H1 (cell line): ENCODE measurements around the gene OR4P4. TPM values are rescaled to one million over a fixed set of nuclear protein-coding genes. Genes with fewer than 3 reads are reported as not detected.

Experiments used
- CTCF ChIA-PET: fragments of 300-600 bp; sonication (Branson Sonifier 250); formaldehyde crosslinking; loops from one replicate; lab custom pipeline; 2021; ENCODE audit not compliant: partially characterized antibody; lab: Charles Lee
- POLR2A ChIA-PET: fragments of 300-600 bp; sonication (Branson Sonifier 250); formaldehyde crosslinking; loops from one replicate; lab custom pipeline; 2021; ENCODE audit warnings: inconsistent platforms; ENCODE audit not compliant: partially characterized antibody; lab: Charles Lee
- DNase-seq, 2 experiments: peaks; one replicate each; pipeline versions ENCODE4 v3.0.0 to v3.0.0-alpha.2; 2010 to 2022; ENCODE audit warnings: low spot score in 2 of 2, low read depth in 1 of 2, mixed read lengths in 1 of 2
- FAIRE-seq: peaks from 2 replicates; lab custom pipeline; 2011; peaks lifted over from hg19 to GRCh38; lab: Jason Lieb, UNC
- H2AFZ ChIP-seq: 2 replicates; pipeline ENCODE4 v1.8.1; 2012; ENCODE audit warnings: low read length, inconsistent platforms
- H2AK5ac ChIP-seq: 2 replicates; pipeline ENCODE4 v1.6.1; 2013; ENCODE audit warnings: low read depth, low read length
- H2BK120ac ChIP-seq: replicated peaks from 2 replicates; pipeline ENCODE3; 2013; ENCODE audit warnings: low read depth, low read length, inconsistent platforms
- H2BK12ac ChIP-seq: 2 replicates; pipeline ENCODE4 v1.6.1; 2013; ENCODE audit warnings: low read depth, low read length
- H2BK15ac ChIP-seq: 2 replicates; pipeline ENCODE4 v1.6.1; 2013; ENCODE audit warnings: low read length
- H2BK20ac ChIP-seq: 2 replicates; pipeline ENCODE4 v1.6.1; 2013; ENCODE audit warnings: low read length
- H2BK5ac ChIP-seq: 2 replicates; pipeline ENCODE4 v1.6.1; 2013; ENCODE audit warnings: low read depth, low read length
- H3K14ac ChIP-seq: 2 replicates; pipeline ENCODE4 v1.6.1; 2013; ENCODE audit warnings: inconsistent platforms; ENCODE audit not compliant: insufficient read length
- H3K18ac ChIP-seq: 2 replicates; pipeline ENCODE4 v1.6.1; 2013; ENCODE audit warnings: low read length; ENCODE audit errors: extremely low read depth
- H3K23ac ChIP-seq: 2 replicates; pipeline ENCODE4 v1.6.1; 2013; ENCODE audit warnings: inconsistent platforms; ENCODE audit not compliant: insufficient read length
- H3K23me2 ChIP-seq: 2 replicates; pipeline ENCODE4 v1.6.1; 2013; ENCODE audit warnings: low read depth, low read length
- H3K27ac ChIP-seq: 2 replicates; pipeline ENCODE4 v1.6.1; 2011; ENCODE audit warnings: low read depth, low read length, inconsistent platforms
- H3K27me3 ChIP-seq, 4 experiments: replicated peaks in 1 of 4; 1 replicate in 1 of 4; 2 replicates in 3 of 4; pipeline versions ENCODE4 v1.6.1 to v1.8.1; 2011 to 2013; ENCODE audit warnings: low read length in 3 of 4, mild to moderate bottlenecking in 3 of 4, inconsistent platforms in 2 of 4, mixed read lengths in 2 of 4, moderate library complexity in 1 of 4; ENCODE audit not compliant: control insufficient read depth in 3 of 4, insufficient read depth in 3 of 4; ENCODE audit errors: extremely low read depth in 1 of 4
- H3K36me3 ChIP-seq, 4 experiments: 2 replicates each; pipeline versions ENCODE4 v1.6.1 to v1.8.1; 2011 to 2013; ENCODE audit warnings: mild to moderate bottlenecking in 4 of 4, low read length in 3 of 4, moderate library complexity in 2 of 4, control low read depth in 1 of 4, inconsistent platforms in 1 of 4; ENCODE audit not compliant: insufficient read depth in 4 of 4, control insufficient read depth in 2 of 4
- H3K4ac ChIP-seq: replicated peaks from 2 replicates; pipeline ENCODE3; 2013; ENCODE audit warnings: low read length, low read depth, mixed read lengths, inconsistent platforms; ENCODE audit not compliant: insufficient read length
- H3K4me1 ChIP-seq, 4 experiments: replicated peaks in 1 of 4; 1 replicate in 1 of 4; 2 replicates in 3 of 4; pipeline versions ENCODE4 v1.6.1 to v1.8.1; 2011 to 2013; ENCODE audit warnings: low read length in 3 of 4, inconsistent platforms in 2 of 4, mixed read lengths in 1 of 4; ENCODE audit not compliant: insufficient read depth in 4 of 4, control insufficient read depth in 3 of 4
- H3K4me2 ChIP-seq, 2 experiments: 2 replicates each; pipeline versions ENCODE4 v1.6.1 to v1.8.1; 2011 to 2013; ENCODE audit warnings: low read depth in 2 of 2, low read length in 2 of 2, control low read depth in 1 of 2, inconsistent platforms in 1 of 2, mild to moderate bottlenecking in 1 of 2; ENCODE audit not compliant: insufficient read depth in 1 of 2
- H3K4me3 ChIP-seq, 4 experiments: fragments of 200-600, 300-600 bp in 1 of 4; sonication (generic), shearing (Covaris generic), sonication (Bioruptor Twin) in 1 of 4; 2 replicates each; pipeline versions ENCODE4 v1.5.1 to v1.8.1; 2011 to 2016; ENCODE audit warnings: low read length in 4 of 4, low read depth in 3 of 4, control low read depth in 2 of 4, inconsistent platforms in 2 of 4, mild to moderate bottlenecking in 2 of 4, mixed read lengths in 1 of 4, moderate library complexity in 1 of 4; ENCODE audit not compliant: insufficient read depth in 2 of 4; ENCODE audit errors: extremely low read depth in 1 of 4
- H3K56ac ChIP-seq: replicated peaks from 2 replicates; pipeline ENCODE3; 2013; ENCODE audit warnings: low read depth, mild to moderate bottlenecking, mixed read lengths, low read length, inconsistent platforms; ENCODE audit not compliant: insufficient read length
- H3K79me1 ChIP-seq: 2 replicates; pipeline ENCODE4 v1.6.1; 2013; ENCODE audit warnings: low read depth, low read length, control low read depth
- H3K79me2 ChIP-seq, 2 experiments: 2 replicates each; pipeline versions ENCODE4 v1.6.1 to v1.8.1; 2012 to 2013; ENCODE audit warnings: low read length in 2 of 2, mild to moderate bottlenecking in 2 of 2, inconsistent platforms in 1 of 2; ENCODE audit not compliant: insufficient read depth in 2 of 2, control insufficient read depth in 1 of 2
- H3K9ac ChIP-seq, 4 experiments: replicated peaks in 1 of 4; 1 replicate in 1 of 4; 2 replicates in 3 of 4; pipeline versions ENCODE4 v1.6.1 to v1.8.1; 2011 to 2013; ENCODE audit warnings: low read depth in 3 of 4, low read length in 3 of 4, control low read depth in 2 of 4, mild to moderate bottlenecking in 2 of 4, moderate library complexity in 2 of 4, inconsistent platforms in 1 of 4; ENCODE audit errors: extremely low read depth in 1 of 4
- H3K9me3 ChIP-seq, 2 experiments: 2 replicates each; pipeline versions ENCODE4 v1.6.1 to v1.8.1; 2012 to 2013; ENCODE audit warnings: mild to moderate bottlenecking in 2 of 2, moderate library complexity in 2 of 2, control low read depth in 1 of 2, inconsistent platforms in 1 of 2, low read depth in 1 of 2, low read length in 1 of 2, mixed read lengths in 1 of 2; ENCODE audit not compliant: insufficient read depth in 2 of 2
- H4K20me1 ChIP-seq, 2 experiments: replicated peaks in 1 of 2; 2 replicates each; pipeline versions ENCODE3 to v1.8.1; 2011 to 2013; ENCODE audit warnings: inconsistent platforms in 2 of 2, low read length in 2 of 2, mild to moderate bottlenecking in 1 of 2; ENCODE audit not compliant: insufficient read depth in 2 of 2, control insufficient read depth in 1 of 2
- H4K5ac ChIP-seq: 2 replicates; pipeline ENCODE4 v1.6.1; 2013; ENCODE audit warnings: low read length, low read depth, mixed read lengths, inconsistent platforms; ENCODE audit not compliant: insufficient read length
- H4K8ac ChIP-seq: 2 replicates; pipeline ENCODE4 v1.8.0; 2013; ENCODE audit warnings: mild to moderate bottlenecking, moderate library complexity, low read length, inconsistent platforms; ENCODE audit not compliant: insufficient read depth; ENCODE audit errors: extremely low read depth
- H4K91ac ChIP-seq: replicated peaks from 2 replicates; pipeline ENCODE3; 2013; ENCODE audit warnings: low read length, mixed read lengths, inconsistent platforms; ENCODE audit not compliant: insufficient read length
- BCL11A ChIP-seq, 2 experiments: IDR thresholded peaks; one replicate each; pipeline ENCODE4 v1.6.1; 2011; ENCODE audit warnings: low read depth in 2 of 2, low read length in 2 of 2, mild to moderate bottlenecking in 2 of 2
- NRF1 ChIP-seq: IDR thresholded peaks from 2 replicates; pipeline ENCODE4 v1.6.1; 2011; ENCODE audit warnings: mild to moderate bottlenecking, low read depth, low read length, improper control_type of control experiment
- RNF2 ChIP-seq: fragments of 200-900, 300-1000 bp; sonication (generic); IDR thresholded peaks from 2 replicates; pipeline ENCODE4 v1.7.1; 2016; ENCODE audit warnings: borderline replicate concordance, low read depth, mild to moderate bottlenecking, antibody characterized with exemption, low read length; ENCODE audit not compliant: poor library complexity, severe bottlenecking; ENCODE audit errors: missing control alignments
- SIRT6 ChIP-seq: IDR thresholded peaks from one replicate; pipeline ENCODE4 v1.7.1; 2012; ENCODE audit warnings: low read length, inconsistent platforms
- WGBS, 2 experiments: shearing (Covaris generic) in 1 of 2; methylation state at CpG; one replicate each; pipeline versions ENCODE4 v1.1.6 to v1.1.7; 2013 to 2015; ENCODE audit warnings: low lambda C conversion rate in 2 of 2, mixed read lengths in 2 of 2, inconsistent platforms in 1 of 2, low coverage in 1 of 2, missing lambda C conversion rate in 1 of 2; ENCODE audit not compliant: insufficient replicate concordance in 2 of 2, insufficient coverage in 1 of 2, insufficient read length in 1 of 2; ENCODE audit errors: extremely low coverage in 1 of 2, missing lambda C conversion rate in 1 of 2; 5-methylcytosine and 5-hydroxymethylcytosine counted together
- polyA plus RNA-seq, 7 experiments: library from polyadenylated mRNA; depleted of rRNA in 3 of 7; stranded (reverse) in 5 of 7; unstranded in 2 of 7; fragments of >200 nt in 5 of 7; fragments of 200-250 nt in 2 of 7; gene quantifications; 1 replicate in 5 of 7; 2 replicates in 1 of 7; 4 replicates in 1 of 7; pipeline versions ENCODE4 v1.2.1 to v1.2.3, GENCODE V29; 2011 to 2013; ENCODE audit warnings: missing spikeins in 2 of 7, mixed read lengths in 2 of 7
- total RNA-seq: library from RNA; stranded (reverse); fragmentation: NEBNext Ultra II Directional; extraction: Animal tissue kit (Norgen Biotek cat#: 25700); gene quantifications from 2 replicates; pipeline ENCODE4 v1.2.1, GENCODE V29; 2021

OR4P4 gene
- total and polyA plus RNA-seq, 2 of the 8 experiments (the other 6 are each of a cell fraction or from before 2014, with no cell fraction given), result not detected

GRCh38 chr11:55624531-55624930 lies 10.4 kb upstream of the OR4P4 start:
- DNase-seq (no peak), FAIRE-seq (no peak)
- Histone ChIP-seq H2BK120ac (no peak overlapping the region), H3K79me2 (no peaks in the 10 kb centered on the region), H4K20me1 (no peaks in the 10 kb centered on the region), H3K4me1 (no peaks in the 10 kb centered on the region), H4K5ac (no peak overlapping the region), H3K23ac (no peak overlapping the region), H3K36me3 (no peaks in the 10 kb centered on the region), H3K14ac (no peak overlapping the region), H3K4me2 (no peak overlapping the region), H3K23me2 (no peaks in the 10 kb centered on the region), H2BK15ac (no peak overlapping the region), H3K27me3 (no peaks in the 10 kb centered on the region), H2BK12ac (no peak overlapping the region), H3K9ac (no peak overlapping the region), H3K79me1 (no peaks in the 10 kb centered on the region), H4K91ac (no peak overlapping the region), H2AFZ (no peak overlapping the region), H3K4me3 (no peak overlapping the region), H3K27ac (no peak overlapping the region), H3K4ac (no peak overlapping the region), H4K8ac (no peak overlapping the region), H3K9me3 (peaks cover 5 to 10% of the 10 kb centered on the region in 2 experiments; a peak in 3 of 4 replicates), H3K56ac (no peak overlapping the region), H3K18ac (no peak overlapping the region), H2AK5ac (no peak overlapping the region), H2BK5ac (no peak overlapping the region), H2BK20ac (no peak overlapping the region)
- 100% methylated on average over 1 of the region's 1 CpG; no CpG with 5 or more reads in 1 of the 2 experiments for WGBS, 2 experiments
- TF ChIP-seq SIRT6, result no peak
- TF ChIP-seq BCL11A (IDR thresholded peaks at IDR 0.05; ENCODE audit: low read depth in 2 of 2, low read length in 2 of 2), result no peak
- no peak for TF ChIP-seq NRF1
- no peak for TF ChIP-seq RNF2
- POLR2A ChIA-PET, result no interaction called here
- CTCF ChIA-PET, result no interaction called here
